ENCODE results near the gene FXYD3. TPM values are rescaled to one million over a fixed set of nuclear protein-coding genes. Genes with fewer than 3 reads are reported as not detected.

FXYD3 gene
- total and polyA plus RNA-seq, 2 experiments from 2014 or later = 0.35 TPM; not detected in 1

- H3K9me3 ChIP-seq (ENCODE audit: low read depth) = no peaks in the 10 kb centered on the region
- no peak overlapping the region for H3K4me3 ChIP-seq
- no peaks in the 10 kb centered on the region for H3K36me3 ChIP-seq
- TF ChIP-seq, protein P1, sequence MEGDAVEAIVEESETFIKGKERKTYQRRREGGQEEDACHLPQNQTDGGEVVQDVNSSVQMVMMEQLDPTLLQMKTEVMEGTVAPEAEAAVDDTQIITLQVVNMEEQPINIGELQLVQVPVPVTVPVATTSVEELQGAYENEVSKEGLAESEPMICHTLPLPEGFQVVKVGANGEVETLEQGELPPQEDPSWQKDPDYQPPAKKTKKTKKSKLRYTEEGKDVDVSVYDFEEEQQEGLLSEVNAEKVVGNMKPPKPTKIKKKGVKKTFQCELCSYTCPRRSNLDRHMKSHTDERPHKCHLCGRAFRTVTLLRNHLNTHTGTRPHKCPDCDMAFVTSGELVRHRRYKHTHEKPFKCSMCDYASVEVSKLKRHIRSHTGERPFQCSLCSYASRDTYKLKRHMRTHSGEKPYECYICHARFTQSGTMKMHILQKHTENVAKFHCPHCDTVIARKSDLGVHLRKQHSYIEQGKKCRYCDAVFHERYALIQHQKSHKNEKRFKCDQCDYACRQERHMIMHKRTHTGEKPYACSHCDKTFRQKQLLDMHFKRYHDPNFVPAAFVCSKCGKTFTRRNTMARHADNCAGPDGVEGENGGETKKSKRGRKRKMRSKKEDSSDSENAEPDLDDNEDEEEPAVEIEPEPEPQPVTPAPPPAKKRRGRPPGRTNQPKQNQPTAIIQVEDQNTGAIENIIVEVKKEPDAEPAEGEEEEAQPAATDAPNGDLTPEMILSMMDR (IDR thresholded peaks at IDR 0.05; ENCODE audit: low read depth, low read length) = no peak
- DNase-seq (ENCODE audit: low read depth in 1 of 2, low spot score in 1 of 2) = no peak
- H3K27me3 ChIP-seq = no peaks in the 10 kb centered on the region
- no peak overlapping the region for H3K27ac ChIP-seq
- H3K4me1 ChIP-seq (ENCODE audit: low read depth) = peaks cover 9% of the 10 kb centered on the region
These were observed 45.2 kb upstream of the FXYD3 start for GRCh38 chr19:35070471-35070870.

DNA sequence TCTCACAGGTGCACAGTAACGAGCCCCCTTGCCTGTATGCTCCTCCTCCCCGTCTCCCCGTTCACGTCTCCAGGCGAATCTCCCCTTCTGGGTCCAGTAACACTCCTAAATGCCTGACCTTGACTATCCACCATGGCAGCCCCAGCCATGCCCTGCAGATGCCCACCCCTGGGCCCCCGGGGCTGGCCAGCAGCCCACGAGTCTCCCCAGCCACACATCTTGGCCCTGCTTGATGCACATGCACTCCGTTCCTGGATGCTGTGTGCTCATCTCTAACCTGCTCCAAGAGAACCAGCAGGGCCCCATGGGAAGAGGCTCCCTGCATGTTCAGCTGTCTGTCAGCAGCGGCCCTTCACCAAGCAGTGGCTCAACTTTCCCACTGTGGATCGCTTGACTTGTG, 42.1 kb upstream of the FXYD3 start:
- no peak overlapping the region for H3K4me3 ChIP-seq
- DNase-seq (ENCODE audit: low read depth in 1 of 2, low spot score in 1 of 2) = no peak
- TF ChIP-seq, protein P1 (IDR thresholded peaks at IDR 0.05; ENCODE audit: low read depth, low read length) = no peak
- no peaks in the 10 kb centered on the region for H3K36me3 ChIP-seq
- no peak overlapping the region for H3K27ac ChIP-seq
- no peaks in the 10 kb centered on the region for H3K9me3 ChIP-seq (ENCODE audit: low read depth)
- H3K27me3 ChIP-seq = no peaks in the 10 kb centered on the region
- peaks cover 3% of the 10 kb centered on the region for H3K4me1 ChIP-seq (ENCODE audit: low read depth)

GRCh38 chr19:35073941-35074340, 41.7 kb upstream of the FXYD3 start:
- Histone ChIP-seq H3K4me3 (no peak overlapping the region), H3K27ac (no peak overlapping the region)
- DNase-seq (ENCODE audit: low read depth in 1 of 2, low spot score in 1 of 2) = no peak

GRCh38 chr19:35074426-35075201, 41.0 kb upstream of the FXYD3 start:
- no peaks in the 10 kb centered on the region for H3K27me3 ChIP-seq
- H3K36me3 ChIP-seq = no peaks in the 10 kb centered on the region
- no peaks in the 10 kb centered on the region for H3K9me3 ChIP-seq (ENCODE audit: low read depth)
- no peak for DNase-seq (ENCODE audit: low read depth in 1 of 2, low spot score in 1 of 2)
- H3K4me1 ChIP-seq (ENCODE audit: low read depth) = no peaks in the 10 kb centered on the region
- TF ChIP-seq, protein P1 (IDR thresholded peaks at IDR 0.05; ENCODE audit: low read depth, low read length) = no peak
- no peak overlapping the region for H3K27ac ChIP-seq
- H3K4me3 ChIP-seq = no peak overlapping the region

More at GRCh38 chr19:35073941-35074340, 41.7 kb upstream of the FXYD3 start:
- H3K27me3 ChIP-seq = no peaks in the 10 kb centered on the region
- no peaks in the 10 kb centered on the region for H3K4me1 ChIP-seq (ENCODE audit: low read depth)
- H3K36me3 ChIP-seq = no peaks in the 10 kb centered on the region
- TF ChIP-seq, protein P1 (IDR thresholded peaks at IDR 0.05; ENCODE audit: low read depth, low read length) = no peak
- H3K9me3 ChIP-seq (ENCODE audit: low read depth) = no peaks in the 10 kb centered on the region

DNA sequence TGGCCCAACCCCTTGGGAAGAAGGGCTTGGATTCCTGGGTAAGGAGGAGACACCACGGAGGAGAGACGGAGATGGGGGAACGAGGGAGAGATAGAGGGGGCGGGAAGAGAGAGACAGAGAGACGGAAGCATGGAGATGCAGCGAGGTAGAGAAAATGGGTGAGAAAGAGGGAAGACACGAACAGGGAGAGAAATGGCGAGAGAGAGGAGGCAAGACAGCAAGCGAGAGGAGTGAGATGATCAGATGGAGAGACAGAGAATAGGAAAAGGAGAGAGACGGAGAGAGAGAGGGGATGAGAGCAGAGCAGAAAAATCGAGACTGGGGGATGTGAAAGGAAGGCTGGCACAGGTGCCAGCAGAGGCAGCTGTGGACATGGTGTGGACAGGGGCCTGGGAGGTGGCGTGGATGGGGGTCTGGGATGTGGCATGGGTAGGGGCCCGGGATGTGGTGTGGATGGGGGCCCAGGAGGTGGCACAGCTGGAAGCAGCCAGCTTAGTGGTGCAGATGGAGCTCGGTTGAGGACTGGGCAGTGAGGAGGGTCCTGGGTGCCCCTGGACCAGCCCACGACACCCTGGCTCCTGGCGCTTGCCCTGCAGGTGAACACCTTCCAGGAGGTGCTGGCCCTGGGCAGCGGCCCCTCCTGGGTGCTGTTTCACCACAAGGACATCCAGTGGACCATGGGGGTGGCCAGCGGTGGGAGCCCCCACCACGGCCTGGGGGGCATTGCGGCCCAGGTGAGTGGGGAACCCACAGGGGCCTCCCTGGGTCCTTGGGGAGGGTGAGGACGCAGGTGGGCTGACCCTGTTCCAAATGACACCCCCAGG, 40.2 kb upstream of the FXYD3 start:
- no peak overlapping the region for H3K4me3 ChIP-seq
- H3K9me3 ChIP-seq (ENCODE audit: low read depth) = no peaks in the 10 kb centered on the region
- H3K27ac ChIP-seq = no peak overlapping the region

More for the DNA sequence above, 40.2 kb upstream of the FXYD3 start:
- TF ChIP-seq, protein P1 (IDR thresholded peaks at IDR 0.05; ENCODE audit: low read depth, low read length) = no peak
- no peak for DNase-seq (ENCODE audit: low read depth in 1 of 2, low spot score in 1 of 2)
- Histone ChIP-seq H3K27me3 (no peaks in the 10 kb centered on the region), H3K4me1 (ENCODE audit: low read depth) (no peaks in the 10 kb centered on the region), H3K36me3 (no peaks in the 10 kb centered on the region)

All from cardiac muscle cell (in vitro differentiated cells and primary cell).